HG03442 (cell line): Measurements from ENCODE around the gene BCORL1.

ENCODE experiments used
- ATAC-seq: cut with Tn5 transposase; IDR thresholded peaks from one replicate; pipeline ENCODE4 v1.9.1; 2021; ENCODE audit warnings: mild to moderate bottlenecking, moderate library complexity; ENCODE audit not compliant: unreplicated experiment

The BCORL1 gene

DNA sequence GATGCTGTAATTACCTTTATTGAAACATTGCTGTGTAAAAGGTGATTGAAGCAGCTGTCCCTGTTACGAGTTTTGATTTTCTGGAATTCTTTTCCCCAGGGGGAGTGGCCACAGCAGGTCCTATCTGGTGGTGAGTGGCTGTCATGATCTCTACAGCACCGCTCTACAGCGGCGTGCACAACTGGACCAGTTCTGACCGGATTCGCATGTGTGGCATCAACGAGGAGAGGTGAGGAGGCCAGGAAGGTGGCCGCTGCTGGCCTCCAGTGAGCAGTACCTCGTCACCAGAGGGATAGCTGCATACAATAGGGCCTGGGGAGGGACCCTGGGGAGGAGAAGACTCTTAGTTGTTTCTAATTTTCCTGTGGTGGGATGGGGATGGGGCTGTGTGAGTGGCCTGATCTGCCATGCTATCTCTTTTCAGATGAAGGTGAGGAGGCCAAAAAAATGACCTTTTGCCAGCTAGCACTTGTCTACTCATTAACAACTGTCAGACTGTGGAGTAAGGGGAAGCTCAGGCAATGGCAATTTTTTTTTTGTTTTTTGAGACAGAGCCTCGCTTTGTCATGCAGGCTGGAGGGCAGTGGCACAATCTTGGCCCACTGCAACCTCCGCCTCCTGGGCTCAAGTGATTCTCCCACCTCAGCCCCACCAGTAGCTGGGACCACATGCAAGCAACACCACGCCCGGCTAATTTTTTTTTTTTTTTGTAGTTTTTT is 22.8 kb downstream of the BCORL1 start:
- ATAC-seq = no peak

GRCh38 chrX:130009658-130010223 is 27.3 kb downstream of the BCORL1 start:
- ATAC-seq = no peak

GRCh38 chrX:130012683-130013082 is 30.2 kb downstream of the BCORL1 start:
- no peak for ATAC-seq

DNA sequence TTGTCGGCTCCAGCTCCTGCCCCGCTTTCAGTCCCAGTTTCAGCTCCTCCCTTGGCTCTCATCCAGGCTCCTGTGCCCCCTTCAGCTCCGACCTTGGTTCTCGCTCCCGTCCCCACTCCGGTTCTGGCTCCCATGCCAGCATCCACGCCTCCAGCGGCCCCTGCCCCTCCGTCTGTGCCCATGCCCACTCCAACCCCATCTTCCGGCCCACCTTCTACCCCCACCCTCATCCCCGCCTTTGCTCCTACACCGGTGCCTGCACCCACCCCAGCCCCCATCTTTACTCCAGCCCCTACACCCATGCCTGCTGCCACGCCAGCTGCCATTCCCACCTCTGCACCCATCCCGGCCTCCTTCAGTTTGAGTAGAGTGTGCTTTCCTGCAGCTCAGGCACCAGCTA is 31.2 kb downstream of the BCORL1 start:
- no peak for ATAC-seq

DNA sequence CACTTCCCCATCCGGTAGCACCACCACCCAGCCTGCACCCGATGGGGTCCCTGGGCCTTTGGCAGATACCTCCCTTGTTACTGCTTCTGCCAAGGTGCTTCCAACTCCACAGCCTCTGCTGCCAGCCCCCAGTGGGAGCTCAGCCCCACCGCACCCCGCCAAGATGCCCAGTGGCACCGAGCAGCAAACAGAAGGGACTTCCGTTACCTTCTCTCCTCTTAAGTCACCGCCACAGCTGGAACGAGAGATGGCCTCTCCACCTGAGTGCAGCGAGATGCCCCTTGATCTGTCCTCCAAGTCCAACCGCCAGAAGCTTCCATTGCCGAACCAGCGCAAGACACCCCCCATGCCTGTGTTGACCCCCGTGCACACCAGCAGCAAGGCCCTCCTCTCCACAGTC is 31.9 kb downstream of the BCORL1 start:
- ATAC-seq = no peak

- ATAC-seq = no peak
Observed at GRCh38 chrX:130014770-130015169, 32.3 kb downstream of the BCORL1 start.

DNA sequence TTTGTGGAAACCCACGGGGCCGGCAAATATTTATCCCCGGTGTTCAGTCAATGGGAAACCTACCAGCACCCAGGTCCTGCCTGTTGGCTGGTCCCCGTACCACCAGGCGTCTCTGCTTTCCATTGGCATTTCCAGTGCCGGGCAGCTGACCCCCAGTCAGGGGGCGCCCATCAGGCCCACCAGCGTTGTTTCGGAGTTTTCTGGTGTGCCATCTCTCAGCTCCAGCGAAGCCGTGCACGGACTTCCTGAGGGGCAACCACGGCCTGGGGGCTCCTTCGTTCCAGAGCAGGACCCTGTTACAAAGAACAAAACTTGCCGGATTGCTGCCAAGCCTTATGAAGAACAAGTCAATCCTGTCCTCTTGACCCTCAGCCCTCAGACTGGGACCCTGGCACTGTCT is 32.7 kb downstream of the BCORL1 start:
- ATAC-seq = no peak

- no peak for ATAC-seq
Observed at GRCh38 chrX:130018143-130018542, 35.7 kb downstream of the BCORL1 start.

GRCh38 chrX:130020661-130021324 is 38.4 kb downstream of the BCORL1 start:
- no peak for ATAC-seq

GRCh38 chrX:130024127-130024526 is 41.7 kb downstream of the BCORL1 start:
- ATAC-seq = peak; percentile 99

DNA sequence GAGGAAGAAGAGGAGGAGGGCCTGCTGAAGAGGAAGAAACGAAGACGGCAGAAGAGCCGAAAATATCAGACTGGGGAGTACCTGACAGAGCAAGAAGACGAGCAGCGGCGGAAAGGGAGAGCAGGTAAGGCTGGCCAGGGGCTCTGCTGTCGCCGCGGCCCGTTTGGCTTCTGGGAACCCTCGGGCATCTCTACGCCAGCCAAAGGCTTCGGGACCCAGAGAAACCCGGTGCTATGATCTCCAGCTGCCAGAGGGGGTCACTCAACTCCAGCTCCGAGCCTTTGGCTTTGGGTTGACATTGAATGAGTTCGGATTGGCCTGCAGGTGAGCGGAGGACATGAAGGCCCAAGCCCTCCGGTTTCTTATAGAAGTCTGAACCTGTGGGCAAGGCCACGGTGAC is 42.8 kb downstream of the BCORL1 start:
- no peak for ATAC-seq

DNA sequence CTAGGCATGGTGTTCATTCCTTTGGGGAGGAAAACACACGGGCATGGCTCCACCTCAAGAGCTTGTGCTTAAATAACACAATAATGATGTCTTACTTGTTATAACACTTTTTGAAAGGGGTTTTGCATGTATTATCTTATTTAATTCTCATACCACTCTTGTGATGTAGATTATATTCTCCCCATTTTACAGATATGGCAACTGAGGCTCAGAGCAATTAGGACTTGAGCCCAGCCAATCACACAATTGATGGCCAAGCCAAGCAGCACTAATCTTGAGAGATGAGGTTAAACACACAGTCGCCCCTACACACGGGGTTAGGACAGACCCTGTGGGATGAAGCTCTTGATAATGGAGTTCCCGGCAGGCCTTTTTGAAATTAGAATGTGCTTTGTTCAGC is 45.1 kb downstream of the BCORL1 start:
- no peak for ATAC-seq

- no peak for ATAC-seq
Observed at GRCh38 chrX:130028196-130028595, 45.8 kb downstream of the BCORL1 start.

GRCh38 chrX:130030826-130031225 is 48.4 kb downstream of the BCORL1 start:
- no peak for ATAC-seq

- ATAC-seq = no peak
Observed at GRCh38 chrX:130032552-130032951, 50.1 kb downstream of the BCORL1 start.

DNA sequence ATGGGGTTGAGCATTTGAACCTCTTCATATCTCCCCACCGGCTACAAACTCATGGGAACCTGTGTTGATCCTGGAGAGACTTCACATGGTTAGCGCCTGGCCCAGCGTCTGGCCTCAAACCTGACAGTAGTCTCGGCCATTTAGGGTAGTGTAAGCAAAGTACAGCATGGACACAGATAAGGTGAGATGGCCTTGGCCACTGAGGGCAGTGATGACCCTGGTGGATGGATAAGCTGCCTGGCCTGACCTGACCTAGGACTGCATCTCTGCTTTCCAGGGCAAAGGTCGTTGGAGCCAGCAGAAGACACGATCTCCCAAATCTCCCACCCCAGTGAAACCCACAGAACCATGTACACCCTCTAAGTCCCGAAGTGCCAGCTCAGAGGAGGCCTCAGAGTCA is 51.7 kb downstream of the BCORL1 start:
- ATAC-seq = no peak

DNA sequence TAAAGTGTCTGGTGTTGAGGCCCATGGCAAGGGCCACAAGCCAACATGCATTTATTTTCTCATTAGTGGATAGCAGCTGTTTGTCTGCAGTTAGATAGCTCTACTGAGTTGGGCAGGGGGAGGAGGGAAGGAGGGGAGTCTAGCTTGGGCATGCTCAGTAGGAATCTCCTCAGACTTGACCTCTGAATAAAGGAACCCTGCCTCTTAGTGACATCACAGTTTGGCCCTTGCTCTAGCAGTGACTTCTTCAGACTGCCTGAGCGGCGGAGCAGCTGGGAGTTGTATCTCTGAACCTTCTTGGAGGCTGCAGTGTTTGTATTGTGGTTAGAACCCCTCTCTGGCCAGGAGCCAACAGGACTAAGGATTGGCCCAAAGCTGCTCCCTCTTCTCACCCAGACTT is 57.4 kb downstream of the BCORL1 start:
- ATAC-seq = no peak

DNA sequence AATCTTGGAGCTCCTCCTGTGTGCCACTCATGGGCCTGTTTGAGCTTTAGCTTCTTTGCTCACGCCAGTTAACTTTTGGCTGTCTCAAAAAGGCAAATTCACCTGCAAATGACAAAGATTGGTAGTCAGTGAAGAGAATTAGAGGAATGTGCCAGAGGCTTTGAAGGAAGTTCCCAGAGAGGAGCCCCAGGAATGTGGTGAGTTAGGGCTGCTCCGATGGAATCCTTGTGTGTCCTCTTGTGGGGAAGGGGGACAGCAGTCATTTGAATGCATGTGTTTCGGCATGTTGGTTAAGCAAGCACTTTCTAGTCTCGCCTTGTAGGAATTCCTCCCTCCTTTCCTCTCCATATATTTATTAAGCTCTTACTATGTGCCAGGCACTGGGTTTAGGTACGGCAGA is 65.0 kb downstream of the BCORL1 start:
- no peak for ATAC-seq

DNA sequence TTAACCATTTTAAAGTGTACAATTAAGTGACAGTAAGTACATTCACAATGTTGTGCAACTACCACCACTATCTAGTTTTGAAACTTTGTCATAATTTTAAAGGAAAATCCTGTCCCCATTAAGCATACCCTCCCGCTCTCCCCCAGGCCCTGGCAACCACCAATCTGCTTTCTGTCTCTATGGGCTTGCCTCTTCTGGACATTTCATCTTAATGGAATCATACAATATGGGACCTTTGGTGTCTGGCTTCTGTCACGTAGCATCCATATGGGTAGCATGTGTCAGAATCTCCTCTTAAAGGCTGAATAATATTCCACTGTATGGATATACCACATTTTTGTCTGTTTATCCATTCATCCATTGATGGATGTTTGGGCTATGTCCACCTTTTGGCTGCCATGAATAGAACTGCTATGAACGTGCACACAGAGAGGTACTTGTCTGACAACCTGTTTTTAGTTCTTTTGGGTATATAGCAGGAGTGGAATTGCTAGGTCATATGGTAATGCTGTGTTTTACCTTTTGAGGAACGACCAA is 66.3 kb downstream of the BCORL1 start:
- ATAC-seq = no peak

- no peak for ATAC-seq
Observed at GRCh38 chrX:130049821-130050220, 67.4 kb downstream of the BCORL1 start.

- ATAC-seq = no peak
Observed at GRCh38 chrX:130051176-130051845, 68.9 kb downstream of the BCORL1 start.

- ATAC-seq = no peak
Observed at GRCh38 chrX:130053236-130053635, 70.8 kb downstream of the BCORL1 start.
